MM.1S (cell line): ENCODE data around the gene DCX.

Experiments
- DNase-seq: peaks from one replicate; pipeline ENCODE4 v3.0.0-alpha.2; 2015
- H2AFZ ChIP-seq: fragments of 300-600 bp; sonication (generic); 2 replicates; pipeline ENCODE4 v1.6.0; 2016; ENCODE audit warnings: antibody characterized with exemption, low read length
- H3F3A ChIP-seq: fragments of 300-600 bp; sonication (generic); 2 replicates; pipeline ENCODE4 v1.6.1; 2016; ENCODE audit warnings: mild to moderate bottlenecking, antibody characterized with exemption, low read length, moderate library complexity, mixed read lengths; ENCODE audit not compliant: insufficient read depth
- H3K27ac ChIP-seq: fragments of 300-600 bp; sonication (generic); 2 replicates; pipeline ENCODE4 v1.5.1; 2016; ENCODE audit warnings: mild to moderate bottlenecking, low read length
- H3K27me3 ChIP-seq: fragments of 300-600 bp; sonication (generic); replicated peaks from 2 replicates; pipeline ENCODE4 v1.6.0; 2016; ENCODE audit warnings: low read length; ENCODE audit not compliant: insufficient read depth
- H3K36me3 ChIP-seq: fragments of 300-600 bp; sonication (generic); replicated peaks from 2 replicates; pipeline ENCODE4 v1.6.1; 2016; ENCODE audit warnings: mild to moderate bottlenecking, low read length, mixed read lengths; ENCODE audit not compliant: insufficient read depth
- H3K4me1 ChIP-seq: fragments of 300-600 bp; sonication (generic); 2 replicates; pipeline ENCODE4 v1.6.1; 2016; ENCODE audit warnings: low read length, mixed read lengths
- H3K4me2 ChIP-seq: fragments of 300-600 bp; sonication (generic); 2 replicates; pipeline ENCODE4 v1.6.0; 2016; ENCODE audit warnings: low read depth, low read length
- H3K4me3 ChIP-seq: fragments of 300-600 bp; sonication (generic); 2 replicates; pipeline ENCODE4 v1.5.1; 2016; ENCODE audit warnings: low read length, mixed read lengths
- H3K79me2 ChIP-seq: fragments of 300-600 bp; sonication (generic); 2 replicates; pipeline ENCODE4 v1.6.1; 2016; ENCODE audit warnings: mixed run types, low read length, mixed read lengths
- H3K9ac ChIP-seq: fragments of 300-600 bp; sonication (generic); 2 replicates; pipeline ENCODE4 v1.6.1; 2016; ENCODE audit warnings: low read length, mixed read lengths
- H3K9me2 ChIP-seq: fragments of 300-600 bp; sonication (generic); replicated peaks from 2 replicates; pipeline ENCODE4 v1.6.1; 2016; ENCODE audit warnings: mild to moderate bottlenecking, low read length, mixed read lengths; ENCODE audit not compliant: insufficient read depth
- H3K9me3 ChIP-seq: fragments of 300-600 bp; sonication (generic); replicated peaks from 2 replicates; pipeline ENCODE4 v1.6.1; 2016; ENCODE audit warnings: mild to moderate bottlenecking, low read length, mixed read lengths; ENCODE audit not compliant: insufficient read depth
- H4K20me1 ChIP-seq: fragments of 300-600 bp; sonication (generic); 2 replicates; pipeline ENCODE4 v1.6.1; 2016; ENCODE audit warnings: mild to moderate bottlenecking, low read length, moderate library complexity, mixed read lengths; ENCODE audit not compliant: insufficient read depth
- EZH2 ChIP-seq: fragments of 300-600 bp; sonication (generic); optimal IDR thresholded peaks from 2 replicates; pipeline ENCODE3; 2017; ENCODE audit warnings: low read depth, mild to moderate bottlenecking, antibody characterized with exemption, low read length, mixed read lengths
- EZH2phosphoT487 ChIP-seq: fragments of 300-600 bp; sonication (generic); IDR thresholded peaks from 2 replicates; pipeline ENCODE4 v1.6.1; 2018; ENCODE audit warnings: antibody characterized with exemption, low read length
- TF ChIP-seq, protein P1 (sequence below): fragments of 300-600 bp; sonication (generic); IDR thresholded peaks from 2 replicates; pipeline ENCODE4 v1.5.1; 2016; ENCODE audit warnings: antibody characterized with exemption, low read length, mixed read lengths

The DCX gene

GRCh38 chrX:111410590-111411078 is 1.4 kb downstream of the DCX start:
- H3K36me3 ChIP-seq: no peaks in the 10 kb centered on the region
- no peak overlapping the region for H3K4me3 ChIP-seq
- H3K4me2 ChIP-seq: no peak overlapping the region
- H3K4me1 ChIP-seq: no peaks in the 10 kb centered on the region
- H4K20me1 ChIP-seq: no peaks in the 10 kb centered on the region
- H3K27me3 ChIP-seq: no peaks in the 10 kb centered on the region
- no peaks in the 10 kb centered on the region for H3K9me3 ChIP-seq
- no peak overlapping the region for H3K27ac ChIP-seq
- no peak overlapping the region for H3K9ac ChIP-seq
- H3K9me2 ChIP-seq: no peaks in the 10 kb centered on the region
- no peak for DNase-seq
- no peak overlapping the region for H2AFZ ChIP-seq
- H3K79me2 ChIP-seq: no peaks in the 10 kb centered on the region
- H3F3A ChIP-seq: no peaks in the 10 kb centered on the region
- no peak for TF ChIP-seq EZH2
- TF ChIP-seq, protein P1, sequence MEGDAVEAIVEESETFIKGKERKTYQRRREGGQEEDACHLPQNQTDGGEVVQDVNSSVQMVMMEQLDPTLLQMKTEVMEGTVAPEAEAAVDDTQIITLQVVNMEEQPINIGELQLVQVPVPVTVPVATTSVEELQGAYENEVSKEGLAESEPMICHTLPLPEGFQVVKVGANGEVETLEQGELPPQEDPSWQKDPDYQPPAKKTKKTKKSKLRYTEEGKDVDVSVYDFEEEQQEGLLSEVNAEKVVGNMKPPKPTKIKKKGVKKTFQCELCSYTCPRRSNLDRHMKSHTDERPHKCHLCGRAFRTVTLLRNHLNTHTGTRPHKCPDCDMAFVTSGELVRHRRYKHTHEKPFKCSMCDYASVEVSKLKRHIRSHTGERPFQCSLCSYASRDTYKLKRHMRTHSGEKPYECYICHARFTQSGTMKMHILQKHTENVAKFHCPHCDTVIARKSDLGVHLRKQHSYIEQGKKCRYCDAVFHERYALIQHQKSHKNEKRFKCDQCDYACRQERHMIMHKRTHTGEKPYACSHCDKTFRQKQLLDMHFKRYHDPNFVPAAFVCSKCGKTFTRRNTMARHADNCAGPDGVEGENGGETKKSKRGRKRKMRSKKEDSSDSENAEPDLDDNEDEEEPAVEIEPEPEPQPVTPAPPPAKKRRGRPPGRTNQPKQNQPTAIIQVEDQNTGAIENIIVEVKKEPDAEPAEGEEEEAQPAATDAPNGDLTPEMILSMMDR: no peak
- no peak for TF ChIP-seq EZH2phosphoT487

DNA sequence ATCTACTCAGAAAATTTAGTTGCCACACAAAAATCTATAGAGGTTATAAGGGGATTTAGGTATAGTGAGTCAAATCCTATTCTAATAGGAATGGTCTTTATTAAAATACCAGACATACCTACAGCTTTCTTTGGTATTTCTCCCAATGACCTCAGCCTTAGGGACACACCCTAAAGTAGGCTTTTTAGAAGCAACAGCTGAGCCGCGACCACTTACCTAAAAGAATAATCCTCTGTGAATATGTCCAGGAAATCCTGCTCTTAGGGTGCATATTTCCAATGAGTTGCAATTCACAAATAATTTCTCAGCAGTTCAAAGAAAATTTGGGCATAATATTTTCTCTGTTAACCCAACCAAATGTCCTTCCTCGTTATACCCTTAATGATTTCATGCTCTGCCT is 2.7 kb downstream of the DCX start:
- no peaks in the 10 kb centered on the region for H3K9me3 ChIP-seq
- no peaks in the 10 kb centered on the region for H3K79me2 ChIP-seq
- no peaks in the 10 kb centered on the region for H3K9me2 ChIP-seq
- H3F3A ChIP-seq: no peaks in the 10 kb centered on the region
- DNase-seq: no peak
- TF ChIP-seq EZH2 (no peak), EZH2phosphoT487 (no peak)
- TF ChIP-seq, protein P1: no peak
- H3K4me3 ChIP-seq: no peak overlapping the region
- no peak overlapping the region for H3K27ac ChIP-seq
- H2AFZ ChIP-seq: no peak overlapping the region
- no peak overlapping the region for H3K9ac ChIP-seq
- no peaks in the 10 kb centered on the region for H4K20me1 ChIP-seq
- H3K36me3 ChIP-seq: no peaks in the 10 kb centered on the region
- H3K4me2 ChIP-seq: no peak overlapping the region
- no peaks in the 10 kb centered on the region for H3K4me1 ChIP-seq
- no peaks in the 10 kb centered on the region for H3K27me3 ChIP-seq

- H3K9me2 ChIP-seq: no peaks in the 10 kb centered on the region
- no peaks in the 10 kb centered on the region for H3K79me2 ChIP-seq
- H2AFZ ChIP-seq: no peak overlapping the region
- DNase-seq: no peak
- H3K36me3 ChIP-seq: no peaks in the 10 kb centered on the region
- no peak overlapping the region for H3K9ac ChIP-seq
- H3K4me2 ChIP-seq: no peak overlapping the region
- TF ChIP-seq, protein P1: no peak
- TF ChIP-seq EZH2phosphoT487: no peak
- no peak for TF ChIP-seq EZH2
- H3K27ac ChIP-seq: no peak overlapping the region
- no peaks in the 10 kb centered on the region for H3K9me3 ChIP-seq
- H3K27me3 ChIP-seq: no peaks in the 10 kb centered on the region
- no peaks in the 10 kb centered on the region for H3F3A ChIP-seq
- H3K4me1 ChIP-seq: no peaks in the 10 kb centered on the region
- H3K4me3 ChIP-seq: no peak overlapping the region
- no peaks in the 10 kb centered on the region for H4K20me1 ChIP-seq
These were observed 4.0 kb downstream of the DCX start for GRCh38 chrX:111407948-111408347.
